ENCODE results near the gene AHRR.
A peak's percentile ranks its signal among the peaks of the same experiment; 100 is the strongest.

Gene AHRR

GRCh38 chr5:417301-418161, 96.0 kb downstream of the AHRR start:
- no peak for DNase-seq

DNA sequence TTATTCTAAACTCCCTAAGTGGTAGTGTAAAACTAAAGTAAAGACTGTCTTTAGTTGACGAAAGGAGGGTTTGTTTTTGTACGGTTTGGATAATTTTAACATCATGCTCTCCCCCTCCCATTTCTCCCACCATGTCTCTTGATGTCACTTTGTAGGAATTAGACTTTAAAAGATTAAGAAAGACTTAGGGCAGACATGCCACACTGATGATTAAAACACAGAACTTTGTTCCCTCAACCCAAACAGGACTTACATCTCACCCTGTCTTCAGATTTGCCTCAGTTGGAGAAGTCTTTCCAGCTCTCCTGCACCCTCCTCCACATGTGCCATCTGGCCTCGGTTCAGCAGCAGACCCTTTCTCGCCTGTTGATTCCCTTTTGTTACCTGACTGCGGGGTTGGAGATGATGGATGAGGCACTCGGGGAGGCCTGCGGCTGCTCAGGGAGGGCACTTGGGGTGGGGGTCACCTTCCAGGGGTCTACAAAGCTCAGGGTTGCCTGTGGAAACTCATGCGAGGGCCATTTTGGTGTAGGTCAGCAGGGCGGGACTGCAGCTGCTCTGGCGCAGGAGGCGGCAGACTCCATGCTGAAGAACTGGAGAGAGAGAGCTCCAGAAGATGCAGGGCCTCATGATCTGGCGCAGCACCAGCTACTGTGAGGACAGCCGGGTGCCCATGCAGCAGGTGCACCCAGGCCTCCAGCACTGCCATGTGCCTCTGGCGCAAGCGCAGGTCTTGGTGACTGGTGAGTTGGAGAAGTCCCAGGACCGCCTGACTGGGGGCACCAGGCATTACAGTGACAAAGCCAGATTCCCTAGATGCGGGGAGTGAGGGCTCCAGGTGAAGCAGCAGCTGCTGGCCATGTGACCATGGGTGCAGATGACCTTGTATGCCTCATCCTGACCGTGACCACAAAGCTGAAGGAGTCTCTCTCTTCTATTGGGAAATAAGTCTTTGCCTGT, 96.9 kb downstream of the AHRR start:
- DNase-seq, result no peak

- no peak for DNase-seq
These were observed 98.5 kb downstream of the AHRR start for GRCh38 chr5:419970-420369.

DNA sequence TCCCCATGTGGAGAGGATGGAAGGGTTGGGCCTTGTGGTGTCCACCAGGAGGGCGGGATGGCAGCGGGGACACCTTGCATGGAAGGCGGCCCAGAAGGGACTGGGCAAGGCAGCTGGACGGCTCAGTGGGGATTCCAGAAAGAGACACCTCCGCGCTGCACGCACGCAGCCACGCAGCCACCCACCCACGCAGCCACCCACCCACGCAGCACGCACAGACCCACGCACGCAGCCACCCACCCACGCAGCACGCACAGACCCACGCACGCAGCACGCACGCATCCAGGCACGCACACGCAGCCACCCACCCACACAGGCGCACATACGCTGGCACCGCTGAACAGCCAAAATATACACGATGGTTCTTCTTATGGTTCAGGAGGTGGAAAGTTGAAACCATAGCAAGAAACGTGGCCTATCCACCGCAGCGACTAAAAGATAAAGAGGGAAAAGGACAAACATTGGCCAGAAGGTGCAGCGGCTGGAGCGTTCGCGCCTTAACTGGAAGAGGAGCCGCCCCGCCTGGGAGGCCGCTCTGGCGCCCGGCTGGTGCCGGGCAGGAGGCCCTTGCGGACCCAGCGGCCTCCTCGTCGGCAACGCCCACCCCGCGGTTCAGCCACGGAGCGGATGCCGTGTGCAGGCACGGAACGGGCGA, 99.2 kb downstream of the AHRR start:
- DNase-seq, result no peak

DNA sequence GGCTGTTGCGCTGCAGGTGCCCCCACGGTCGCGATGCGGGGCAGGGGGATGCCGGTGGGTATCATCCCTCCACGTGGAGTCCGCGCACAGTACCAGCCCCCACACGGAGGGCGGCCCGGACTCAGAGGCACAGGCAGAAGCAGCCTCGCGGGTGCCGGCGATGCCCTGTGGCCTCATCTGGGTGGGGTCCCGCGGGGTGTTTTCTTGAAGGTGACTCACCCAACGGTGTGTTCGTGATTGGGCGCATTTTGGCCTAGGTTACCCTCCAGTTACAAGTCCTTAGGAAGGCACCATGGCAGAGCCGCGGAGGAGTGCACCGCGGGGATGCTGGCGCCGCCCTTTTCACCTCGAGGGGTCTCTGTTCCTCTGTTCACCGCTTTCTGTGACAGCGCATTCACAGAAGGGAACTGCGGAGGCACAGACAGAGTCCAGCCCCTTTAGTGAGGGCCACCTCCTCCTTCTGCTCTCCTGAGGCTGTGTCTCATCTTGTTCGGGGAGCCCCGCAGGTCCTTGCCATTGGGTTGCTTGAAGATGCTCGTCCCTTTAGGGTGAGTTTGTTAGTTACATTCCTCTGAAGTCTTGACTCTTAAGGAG, 99.9 kb downstream of the AHRR start:
- DNase-seq, result no peak

DNA sequence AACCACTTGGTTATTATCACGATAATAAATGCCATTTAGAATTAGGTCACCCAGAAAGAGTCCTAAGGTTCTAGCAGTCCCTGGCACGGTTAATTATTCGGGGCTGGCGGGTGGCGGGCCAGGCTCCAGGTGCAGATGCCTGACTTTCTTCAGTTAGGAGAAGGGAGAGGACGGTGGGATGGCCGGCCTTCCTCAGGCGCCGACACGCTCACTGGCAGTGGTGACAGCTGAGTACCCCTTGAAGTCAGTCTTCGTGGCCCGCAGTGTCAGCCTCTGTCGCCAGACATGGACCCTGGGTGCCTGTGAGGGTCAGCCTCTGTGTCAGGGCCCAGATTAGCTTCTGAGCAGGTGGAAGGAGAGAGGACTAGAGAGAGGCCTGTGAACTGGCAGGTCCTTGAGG, 100.4 kb downstream of the AHRR start:
- DNase-seq, result no peak

GRCh38 chr5:422323-423232, 101.1 kb downstream of the AHRR start:
- no peak for DNase-seq

DNA sequence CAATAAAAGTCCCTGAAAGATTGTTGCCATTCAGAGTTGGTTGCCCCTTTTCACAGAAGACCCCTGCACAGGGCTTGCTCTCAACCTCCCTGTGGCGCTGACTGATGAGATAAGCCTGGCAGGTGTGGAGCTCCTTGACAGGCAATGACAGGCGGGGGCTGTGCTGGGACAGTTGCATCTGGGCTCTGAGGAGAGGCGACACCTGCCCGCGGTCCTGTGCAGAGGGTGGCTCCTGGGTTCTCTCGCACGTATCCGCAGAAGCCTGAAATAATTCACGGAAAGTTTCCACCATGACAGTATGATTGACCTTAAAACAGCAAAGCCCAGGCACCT, 101.7 kb downstream of the AHRR start:
- no peak for DNase-seq

- no peak for DNase-seq
These were observed 102.2 kb downstream of the AHRR start for GRCh38 chr5:423626-424261.

- DNase-seq, result no peak
These were observed 103.0 kb downstream of the AHRR start for GRCh38 chr5:424301-425110.

DNA sequence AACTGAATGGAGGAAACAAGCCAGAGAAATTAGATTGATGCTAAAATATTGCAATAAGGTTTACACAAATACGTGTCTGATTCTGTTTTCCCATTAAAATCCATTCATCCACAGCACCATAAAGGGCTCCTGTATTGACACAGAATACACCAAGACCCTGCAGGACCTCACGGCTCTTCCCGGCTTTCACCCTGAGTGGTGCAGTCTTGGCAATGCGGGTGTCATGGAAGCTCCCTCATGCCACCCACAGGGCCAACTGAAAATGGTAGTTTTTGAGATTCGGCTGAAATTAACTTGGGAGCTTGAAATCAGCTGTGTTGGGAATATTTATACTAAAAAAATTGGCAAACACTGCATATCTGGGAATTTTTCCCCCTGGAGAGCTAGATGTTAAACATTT, 104.2 kb downstream of the AHRR start:
- DNase-seq, result peak; percentile 29 to 54

DNA sequence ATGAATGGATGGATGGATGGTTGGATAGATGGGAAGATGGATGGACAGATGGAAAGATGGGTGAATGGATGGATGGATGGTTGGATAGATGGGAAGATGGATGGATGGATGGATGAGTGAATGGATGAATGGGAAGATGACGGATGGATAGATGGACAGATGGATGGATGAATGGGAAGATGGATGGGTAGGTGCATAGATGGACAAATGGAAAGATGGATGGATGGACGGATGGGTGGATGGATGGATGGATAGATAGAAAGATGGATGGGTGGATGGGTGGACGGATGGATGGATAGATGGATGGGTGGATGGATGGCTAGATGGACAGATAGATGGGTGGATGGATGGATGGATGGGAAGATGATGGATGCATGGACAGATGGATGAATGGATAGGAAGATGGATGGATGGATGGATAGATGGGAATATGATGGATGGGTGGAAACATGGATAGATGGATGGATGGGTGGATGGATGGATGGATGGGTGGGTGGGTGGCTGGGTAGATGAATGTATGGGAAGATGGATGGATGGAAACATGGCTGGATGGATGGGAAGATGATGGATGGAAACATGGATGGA, 105.0 kb downstream of the AHRR start:
- no peak for DNase-seq

DNA sequence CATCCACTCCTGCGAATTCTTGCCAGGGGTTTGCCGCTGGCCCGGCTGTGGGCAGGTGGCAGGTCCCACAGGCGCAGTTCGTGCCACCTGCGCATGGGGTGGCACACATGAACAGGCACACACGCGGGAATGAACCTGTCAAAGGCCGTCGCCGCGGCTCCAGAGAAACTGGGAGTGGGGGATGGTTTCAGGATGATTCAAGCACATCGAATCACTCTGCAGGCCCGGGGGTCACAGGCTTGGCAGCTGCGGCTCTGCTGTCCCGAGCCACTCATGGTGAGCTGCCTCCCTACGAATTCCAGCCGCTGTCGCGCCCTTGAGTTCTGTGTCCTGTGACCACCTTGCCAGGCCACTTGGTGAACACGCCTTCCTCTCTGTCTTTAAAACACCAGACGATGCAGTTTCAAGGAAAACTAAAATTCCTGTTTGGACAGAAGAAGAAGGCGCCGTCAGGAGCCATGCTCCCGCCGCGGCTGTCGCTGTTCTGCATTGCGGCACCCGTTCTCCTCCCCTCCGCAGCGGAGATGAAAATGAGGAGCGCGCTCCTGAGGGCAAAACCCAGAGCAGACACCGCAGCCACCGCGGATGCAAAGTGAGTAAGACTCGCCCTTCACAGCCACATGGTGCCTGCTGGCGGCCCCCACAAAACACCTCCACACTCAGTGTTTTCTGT, 106.0 kb downstream of the AHRR start:
- DNase-seq, result no peak

GRCh38 chr5:428219-428618, 106.7 kb downstream of the AHRR start:
- DNase-seq, result no peak

DNA sequence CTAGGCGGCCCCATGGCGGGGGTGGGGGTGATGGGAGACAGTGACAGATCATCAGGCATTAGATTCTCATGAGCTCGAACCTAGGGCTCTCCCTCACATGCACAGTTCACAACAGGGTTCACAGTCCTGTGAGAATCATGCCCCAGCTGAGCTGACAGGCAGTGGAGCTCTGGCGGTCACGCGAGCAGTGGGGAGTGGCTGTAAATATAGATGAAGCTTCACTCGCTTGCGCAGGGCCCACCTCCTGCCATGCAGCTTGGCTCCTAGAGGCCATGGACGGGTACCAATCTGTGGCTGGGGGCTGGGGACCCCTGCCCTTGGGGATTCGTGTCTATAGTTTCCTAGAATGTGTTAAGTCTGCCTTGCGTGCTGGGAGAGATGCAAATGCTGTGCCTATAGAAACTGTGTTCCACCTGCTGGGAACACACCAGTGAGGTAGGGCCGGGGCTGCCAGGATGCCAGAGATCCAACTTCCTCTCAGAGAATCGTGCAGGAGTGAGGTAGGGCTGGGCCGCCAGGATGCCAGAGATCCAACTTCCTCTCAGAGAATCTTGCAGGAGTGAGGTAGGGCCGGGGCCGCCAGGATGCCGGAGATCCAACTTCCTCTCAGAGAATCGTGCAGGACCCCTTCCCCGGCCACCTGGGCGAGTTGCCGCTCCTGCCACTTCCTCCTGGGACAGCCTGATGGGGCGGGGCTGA, 107.4 kb downstream of the AHRR start:
- DNase-seq, result no peak

DNA sequence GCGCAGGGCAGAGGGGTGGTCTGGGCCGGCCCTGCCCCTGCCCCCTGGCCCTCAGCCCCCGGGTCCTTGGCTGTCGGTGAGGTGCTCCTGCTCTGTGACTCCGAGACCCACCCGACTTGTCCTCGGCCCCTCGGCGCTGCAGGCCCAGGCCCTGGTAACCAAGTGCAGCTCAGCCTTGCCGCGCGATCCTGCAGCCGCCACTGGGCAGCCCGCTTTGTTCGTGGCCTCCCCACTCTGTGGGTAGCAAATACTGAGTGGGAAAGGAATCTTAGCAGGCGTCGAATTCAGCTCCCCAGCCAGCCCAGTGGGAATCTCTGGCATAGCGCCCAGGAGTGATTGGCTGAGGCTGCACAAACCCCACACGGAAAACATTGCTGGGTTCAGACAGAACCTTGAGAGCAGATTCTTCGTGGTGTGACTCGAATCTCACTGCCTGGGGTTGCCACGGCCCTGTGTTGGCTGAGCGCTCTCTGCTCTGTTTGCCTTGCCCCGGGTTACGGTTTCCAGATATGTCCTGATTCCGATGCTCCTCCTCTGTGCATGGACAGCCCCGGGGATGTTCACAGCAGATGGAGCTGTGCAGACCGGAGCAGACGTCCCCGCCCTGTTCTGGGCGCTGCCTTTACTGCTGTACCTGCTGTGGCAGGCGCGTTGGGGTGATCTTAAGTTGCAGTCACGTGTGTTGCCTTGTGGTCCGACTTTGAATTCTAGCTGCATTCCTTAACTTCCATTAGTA, 108.1 kb downstream of the AHRR start:
- no peak for DNase-seq

- DNase-seq, result no peak
These were observed 108.9 kb downstream of the AHRR start for GRCh38 chr5:430214-430925.
